GM23248 (cell line): ENCODE results near the gene HIVEP3. TPM values are rescaled to one million over a fixed set of nuclear protein-coding genes. Genes with fewer than 3 reads are reported as not detected.

Source experiments
- DNase-seq: peaks from one replicate; pipeline ENCODE4 v3.0.0-alpha.2; 2015
- H2AFZ ChIP-seq: fragments of 200-600 bp; sonication (generic); 2 replicates; pipeline ENCODE4 v1.6.1; 2016; ENCODE audit warnings: antibody characterized with exemption
- H3F3A ChIP-seq: fragments of 200-600 bp; sonication (generic); 2 replicates; pipeline ENCODE4 v1.6.1; 2016; ENCODE audit warnings: mild to moderate bottlenecking, antibody characterized with exemption, mixed run types; ENCODE audit not compliant: insufficient read depth
- H3K27ac ChIP-seq: fragments of 200-600 bp; sonication (generic); 2 replicates; pipeline ENCODE4 v1.5.1; 2016; ENCODE audit warnings: mild to moderate bottlenecking
- H3K27me3 ChIP-seq: fragments of 200-600 bp; sonication (generic); replicated peaks from 2 replicates; pipeline ENCODE4 v1.6.1; 2016; ENCODE audit warnings: mild to moderate bottlenecking; ENCODE audit not compliant: insufficient read depth
- H3K36me3 ChIP-seq: fragments of 200-600 bp; sonication (generic); 2 replicates; pipeline ENCODE4 v1.6.1; 2016; ENCODE audit warnings: low read depth, mild to moderate bottlenecking
- H3K4me1 ChIP-seq: fragments of 200-600 bp; sonication (generic); 2 replicates; pipeline ENCODE4 v1.6.1; 2016; ENCODE audit warnings: mild to moderate bottlenecking; ENCODE audit not compliant: insufficient read depth
- H3K4me2 ChIP-seq: fragments of 200-600 bp; sonication (generic); one replicate; pipeline ENCODE4 v1.6.1; 2016; ENCODE audit warnings: mild to moderate bottlenecking; ENCODE audit not compliant: unreplicated experiment
- H3K4me3 ChIP-seq: fragments of 200-600 bp; sonication (generic); 2 replicates; pipeline ENCODE4 v1.5.1; 2016; ENCODE audit warnings: mild to moderate bottlenecking
- H3K79me2 ChIP-seq: fragments of 200-600 bp; sonication (generic); 2 replicates; pipeline ENCODE4 v1.6.1; 2016; ENCODE audit warnings: mild to moderate bottlenecking; ENCODE audit not compliant: insufficient read depth
- H3K9ac ChIP-seq: fragments of 200-600 bp; sonication (generic); 2 replicates; pipeline ENCODE4 v1.6.1; 2016; ENCODE audit warnings: mild to moderate bottlenecking
- H3K9me2 ChIP-seq: fragments of 200-600 bp; sonication (generic); 2 replicates; pipeline ENCODE4 v1.6.1; 2016; ENCODE audit warnings: mixed run types, mild to moderate bottlenecking, moderate library complexity; ENCODE audit not compliant: insufficient read depth
- H3K9me3 ChIP-seq: fragments of 200-600 bp; sonication (generic); one replicate; pipeline ENCODE4 v1.6.1; 2017; ENCODE audit warnings: low read depth
- H4K20me1 ChIP-seq: fragments of 200-600 bp; sonication (generic); 2 replicates; pipeline ENCODE4 v1.6.0; 2016; ENCODE audit not compliant: insufficient read depth
- EZH2 ChIP-seq: fragments of 200-600 bp; sonication (generic); IDR thresholded peaks from 2 replicates; pipeline ENCODE4 v1.6.1; 2018; ENCODE audit warnings: antibody characterized with exemption, mild to moderate bottlenecking; ENCODE audit not compliant: insufficient read depth, poor library complexity, severe bottlenecking
- EZH2phosphoT487 ChIP-seq: fragments of 200-600 bp; sonication (generic); IDR thresholded peaks from 2 replicates; pipeline ENCODE4 v1.6.1; 2018; ENCODE audit warnings: antibody characterized with exemption, moderate library complexity, mild to moderate bottlenecking, low read depth; ENCODE audit not compliant: insufficient read depth
- WGBS, 2 experiments: methylation state at CpG; one replicate each; pipeline ENCODE4 v1.1.6; 2015 to 2017; ENCODE audit warnings: low lambda C conversion rate in 2 of 2, low coverage in 1 of 2; ENCODE audit errors: missing lambda C conversion rate in 2 of 2; 5-methylcytosine and 5-hydroxymethylcytosine counted together
- in situ Hi-C: fragments of 300-500 bp; cut with MboI; formaldehyde crosslinking; loops from 2 replicates; pipeline ENCODE4 v1.15.0; 2020
- polyA plus RNA-seq: library from polyadenylated mRNA; unstranded; fragments of >200 nt; fragmentation: Nextera tagmentation; extraction: Ambion mirVana; gene quantifications from 2 replicates; pipeline ENCODE4 v1.2.1, GENCODE V29; 2016
- total RNA-seq: library from RNA; depleted of rRNA; stranded (reverse); fragments of >200 nt; shearing (Covaris generic); gene quantifications from 2 replicates; pipeline ENCODE4 v1.2.3, GENCODE V29; 2014

The HIVEP3 gene
- total and polyA plus RNA-seq, 2 experiments from 2014 or later = 1.7 to 7.2 TPM

DNA sequence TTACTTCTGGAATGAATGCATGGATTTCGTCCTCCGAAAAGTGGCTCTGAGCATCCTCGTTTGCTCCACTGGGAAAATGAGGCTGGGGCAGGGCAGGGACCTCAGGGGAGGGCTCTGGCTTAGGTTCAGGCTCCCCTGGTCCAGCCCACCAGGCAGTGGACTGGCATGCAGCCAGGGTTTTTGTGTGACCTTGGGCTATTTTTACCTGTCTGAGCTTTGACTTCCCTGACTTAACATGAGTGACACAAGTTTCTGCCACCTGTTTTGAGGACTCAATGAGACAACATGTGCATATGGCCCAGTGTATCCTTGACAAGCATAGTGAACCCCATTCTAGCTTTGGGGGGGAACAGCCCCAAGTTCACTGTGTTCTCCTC lies 401.7 kb downstream of the HIVEP3 start:
- Histone ChIP-seq H3K4me3 (no peak overlapping the region), H3K27me3 (no peaks in the 10 kb centered on the region), H4K20me1 (no peaks in the 10 kb centered on the region), H3K9ac (no peak overlapping the region), H3K9me3 (no peaks in the 10 kb centered on the region), H3K79me2 (no peaks in the 10 kb centered on the region), H3F3A (no peaks in the 10 kb centered on the region), H2AFZ (no peak overlapping the region), H3K36me3 (no peaks in the 10 kb centered on the region), H3K4me2 (no peak overlapping the region), H3K9me2 (no peaks in the 10 kb centered on the region), H3K27ac (no peak overlapping the region), H3K4me1 (no peaks in the 10 kb centered on the region)
- no peak for DNase-seq
- WGBS, 2 experiments = 74 to 79% methylated on average over 3 of the region's 3 CpGs
- in situ Hi-C loops = no loop called here
- TF ChIP-seq EZH2phosphoT487 (no peak), EZH2 (no peak)

DNA sequence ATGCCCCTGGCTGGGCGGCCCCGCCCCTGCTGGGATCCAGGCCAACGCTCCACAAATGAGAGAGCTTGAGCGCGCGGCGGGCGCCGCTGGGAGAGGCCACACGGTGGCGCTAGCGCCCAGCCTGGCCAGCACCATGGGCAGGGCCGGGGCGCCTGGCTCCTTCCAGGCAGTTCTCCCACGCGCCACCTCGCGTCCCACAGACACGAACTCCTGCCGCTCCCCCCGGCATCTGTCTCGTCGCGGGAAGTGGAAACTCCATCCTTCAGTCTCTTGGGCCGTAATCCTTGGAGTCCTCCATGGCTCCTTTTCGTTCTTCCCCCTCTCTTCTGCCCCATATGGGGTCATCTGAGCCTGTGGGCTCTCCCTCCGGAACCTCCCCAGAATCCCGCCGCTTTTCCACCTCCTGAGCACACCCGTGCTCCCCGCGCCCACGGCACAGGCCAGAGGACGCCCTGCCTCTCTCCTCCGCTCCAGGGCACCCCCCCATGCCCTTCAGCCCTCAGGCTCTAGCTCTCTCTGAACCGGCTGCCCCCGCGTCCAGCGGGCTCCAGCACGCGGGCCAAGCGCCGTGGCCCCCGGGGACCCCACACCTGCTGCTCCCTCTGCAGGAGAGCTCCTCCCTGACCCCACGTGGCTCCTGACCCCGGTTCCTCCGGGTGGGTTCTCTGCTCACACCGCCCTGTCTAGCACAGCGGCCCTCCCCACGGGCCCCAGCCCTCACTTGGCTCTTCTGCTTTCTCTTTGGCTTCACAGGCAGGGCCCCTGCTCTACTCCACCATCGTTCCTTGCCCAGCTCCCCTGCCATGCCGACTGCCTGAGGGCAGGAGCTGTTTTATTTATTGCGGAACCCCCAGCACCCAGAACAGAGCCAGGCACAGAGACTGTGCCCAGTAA lies 402.3 kb downstream of the HIVEP3 start:
- WGBS, 2 experiments = 7 to 16% methylated on average over 30 to 52 of the region's 53 CpGs
- Histone ChIP-seq H3K9me2 (no peaks in the 10 kb centered on the region), H3K27ac (no peak overlapping the region), H3K9me3 (no peaks in the 10 kb centered on the region), H3K79me2 (no peaks in the 10 kb centered on the region), H3K4me1 (no peaks in the 10 kb centered on the region), H3K4me3 (peak overlapping the region; percentile 70), H4K20me1 (no peaks in the 10 kb centered on the region), H2AFZ (peak overlapping the region; percentile 75), H3K36me3 (no peaks in the 10 kb centered on the region), H3K4me2 (peak overlapping the region; percentile 92), H3K9ac (peak overlapping the region; percentile 41; the same call in 1 of the 2 replicates), H3K27me3 (no peaks in the 10 kb centered on the region), H3F3A (no peaks in the 10 kb centered on the region)
- TF ChIP-seq EZH2phosphoT487 = no peak
- TF ChIP-seq EZH2 = no peak
- DNase-seq = peak; percentile 89
- in situ Hi-C loops = no loop called here

DNA sequence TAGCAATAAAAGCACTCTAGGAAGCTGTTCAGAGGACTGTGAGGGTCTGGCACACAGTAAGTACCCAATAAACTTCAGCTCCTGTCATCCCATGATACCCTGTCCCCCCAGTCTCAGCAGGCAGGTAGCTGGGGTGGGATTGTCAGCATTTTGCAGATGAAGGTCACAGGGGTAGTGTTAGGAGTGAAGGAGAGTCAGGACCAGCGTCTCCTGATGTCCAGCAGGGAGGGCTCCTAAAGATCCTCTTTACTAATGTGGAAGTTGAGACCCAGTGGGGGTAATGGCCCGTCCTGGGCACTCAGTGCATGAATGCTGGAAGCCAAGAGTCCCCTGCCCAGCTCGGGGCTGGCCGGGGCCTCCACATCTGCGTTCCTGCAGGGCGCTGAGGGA lies 402.9 kb downstream of the HIVEP3 start:
- Histone ChIP-seq H3K36me3 (no peaks in the 10 kb centered on the region), H3K27me3 (no peaks in the 10 kb centered on the region), H3K9me2 (no peaks in the 10 kb centered on the region), H3K9me3 (no peaks in the 10 kb centered on the region), H3K27ac (no peak overlapping the region), H3K4me2 (peak overlapping the region; percentile 92), H4K20me1 (no peaks in the 10 kb centered on the region), H3K4me3 (peak overlapping the region; percentile 70; the same call in 1 of the 2 replicates), H3K79me2 (no peaks in the 10 kb centered on the region), H2AFZ (no peak overlapping the region), H3K9ac (no peak overlapping the region), H3F3A (no peaks in the 10 kb centered on the region), H3K4me1 (no peaks in the 10 kb centered on the region)
- TF ChIP-seq EZH2 = no peak
- TF ChIP-seq EZH2phosphoT487 = no peak
- in situ Hi-C loops = no loop called here
- DNase-seq = no peak
- WGBS, 2 experiments = 13 to 19% methylated on average over 6 of the region's 6 CpGs

DNA sequence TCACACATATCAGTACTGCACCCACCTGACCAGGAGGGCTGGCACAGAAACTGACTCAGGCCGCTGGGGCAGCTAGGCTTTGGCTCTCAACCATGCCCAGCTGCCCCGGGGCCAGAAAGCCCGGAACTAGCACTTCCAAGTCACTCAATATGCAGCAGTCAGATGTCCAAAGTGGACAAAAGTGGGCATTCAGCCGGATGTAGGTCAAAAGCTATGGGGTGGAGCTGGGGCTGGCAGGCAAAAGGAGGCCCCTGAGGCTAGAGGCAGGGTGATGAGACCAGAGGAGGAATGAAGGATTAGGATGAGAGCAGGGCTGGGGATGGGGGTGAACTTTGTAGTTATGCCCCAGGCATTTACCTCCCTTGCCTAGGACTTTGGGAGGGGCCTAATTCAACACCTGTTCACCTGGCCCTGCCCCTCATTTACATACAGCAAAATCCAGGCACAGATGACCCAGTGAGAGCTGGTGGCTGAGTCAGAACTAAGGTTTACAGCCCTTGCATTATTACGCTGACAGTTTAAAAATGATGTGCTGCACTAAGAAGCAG lies 403.5 kb downstream of the HIVEP3 start:
- no peaks in the 10 kb centered on the region for H3K9me2 ChIP-seq
- H2AFZ ChIP-seq = no peak overlapping the region
- in situ Hi-C loops = no loop called here
- no peaks in the 10 kb centered on the region for H3K79me2 ChIP-seq
- no peaks in the 10 kb centered on the region for H3K9me3 ChIP-seq
- no peaks in the 10 kb centered on the region for H3F3A ChIP-seq
- DNase-seq = no peak
- H4K20me1 ChIP-seq = no peaks in the 10 kb centered on the region
- H3K27ac ChIP-seq = no peak overlapping the region
- no peaks in the 10 kb centered on the region for H3K36me3 ChIP-seq
- WGBS, 2 experiments = 78 to 87% methylated on average over 5 of the region's 5 CpGs
- no peak overlapping the region for H3K9ac ChIP-seq
- no peaks in the 10 kb centered on the region for H3K27me3 ChIP-seq
- TF ChIP-seq EZH2phosphoT487 (no peak), EZH2 (no peak)
- H3K4me1 ChIP-seq = no peaks in the 10 kb centered on the region
- H3K4me3 ChIP-seq = no peak overlapping the region
- no peak overlapping the region for H3K4me2 ChIP-seq
